ENCODE results near the gene GJC1.

Gene GJC1

DNA sequence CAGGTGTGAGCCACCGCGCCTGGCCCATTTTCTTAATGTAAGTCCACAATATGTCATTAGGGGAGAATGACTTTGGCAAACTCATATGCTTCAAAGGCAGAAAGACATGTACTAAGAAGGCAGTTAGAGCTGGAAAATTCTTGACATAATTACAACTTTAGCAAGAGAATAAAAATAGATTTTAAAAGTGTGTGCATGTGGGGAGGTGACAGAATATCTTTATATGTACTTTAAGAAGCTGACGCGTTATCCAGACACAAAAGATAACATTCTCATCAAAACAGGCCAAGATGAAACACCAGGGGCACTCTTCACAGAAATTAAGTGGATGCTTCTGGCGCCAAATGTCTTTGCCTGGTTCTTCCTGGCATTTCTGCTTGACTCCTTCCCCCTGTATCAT, 28.2 kb downstream of the GJC1 start:
- no peak for DNase-seq (ENCODE audit: low read depth in 2 of 2)

DNA sequence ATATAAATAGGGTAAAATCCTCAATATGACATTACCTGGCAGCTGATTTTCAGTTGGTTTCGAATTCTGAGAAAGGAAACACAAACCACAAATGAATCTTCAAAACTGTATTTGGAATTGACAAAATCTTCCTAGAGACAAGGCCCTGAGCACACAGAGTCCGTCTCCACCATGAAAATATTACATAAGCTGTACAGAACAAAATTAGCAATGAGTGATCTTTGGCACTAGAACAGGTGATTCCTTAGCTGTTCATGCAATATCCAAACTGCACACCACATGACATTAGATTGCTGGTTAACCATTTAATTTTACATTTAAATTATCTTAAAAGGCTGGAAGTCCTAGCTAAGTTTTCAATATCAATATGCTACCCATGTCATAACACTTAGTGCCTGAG, 31.7 kb downstream of the GJC1 start:
- DNase-seq (ENCODE audit: low read depth in 2 of 2): no peak

DNA sequence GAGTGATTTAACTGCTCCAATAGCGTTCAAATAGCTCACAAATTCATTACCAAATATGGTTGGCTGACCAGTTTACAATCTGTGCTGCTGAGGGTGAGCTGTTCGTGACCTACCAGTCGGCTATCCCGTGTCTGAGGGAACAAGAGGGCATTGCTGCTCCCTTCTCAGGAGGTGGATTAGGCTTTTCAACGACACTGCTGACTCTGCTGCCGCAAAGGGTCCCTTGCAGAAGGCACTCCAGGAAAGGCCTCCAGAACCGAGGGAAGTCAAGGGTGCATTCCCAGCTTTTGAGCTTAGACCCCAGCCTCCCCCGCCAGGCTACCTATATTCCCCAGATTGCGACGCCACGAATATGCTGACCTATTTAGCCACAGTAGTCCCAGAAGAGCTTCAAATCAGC, 32.3 kb downstream of the GJC1 start:
- DNase-seq (ENCODE audit: low read depth in 2 of 2): no peak

DNA sequence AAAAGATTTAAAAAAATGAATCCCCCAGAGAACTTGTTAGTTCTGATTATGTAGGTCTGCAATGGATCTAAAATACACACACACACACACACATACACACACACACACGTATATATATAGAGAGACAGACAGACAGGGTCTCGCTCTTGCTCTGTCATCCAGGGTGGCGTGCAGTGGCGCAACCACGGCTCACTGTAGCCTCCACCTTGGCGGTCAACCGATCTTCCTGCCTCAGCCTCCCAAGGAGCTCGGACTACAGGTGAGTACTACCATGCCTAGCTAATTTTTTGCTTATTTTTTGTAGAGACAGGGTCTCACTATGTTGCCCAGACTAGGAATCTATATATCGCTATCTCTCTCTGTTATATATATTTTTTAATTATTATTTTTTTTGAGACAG, 33.4 kb downstream of the GJC1 start:
- no peak for DNase-seq (ENCODE audit: low read depth in 2 of 2)

DNA sequence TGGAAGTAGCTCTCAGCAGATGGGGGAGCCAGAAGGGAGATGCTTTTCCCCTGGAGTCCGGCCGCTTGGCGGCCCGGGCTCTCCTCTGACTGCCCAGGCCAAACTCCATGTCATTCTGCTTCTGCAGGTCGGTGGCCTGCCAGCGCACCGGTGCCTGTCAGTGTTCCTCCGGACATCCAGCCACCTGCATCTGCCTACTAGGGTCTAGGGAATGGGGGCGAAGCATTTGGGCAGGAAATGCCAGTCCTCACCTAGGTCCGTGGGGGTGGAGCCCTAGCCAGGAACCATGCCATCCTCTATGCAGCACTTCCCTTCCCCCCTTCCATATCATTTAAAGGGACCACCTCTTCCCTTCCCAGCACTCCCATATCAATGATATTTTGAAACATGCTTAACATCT, 34.2 kb downstream of the GJC1 start:
- no peak for DNase-seq (ENCODE audit: low read depth in 2 of 2)

DNA sequence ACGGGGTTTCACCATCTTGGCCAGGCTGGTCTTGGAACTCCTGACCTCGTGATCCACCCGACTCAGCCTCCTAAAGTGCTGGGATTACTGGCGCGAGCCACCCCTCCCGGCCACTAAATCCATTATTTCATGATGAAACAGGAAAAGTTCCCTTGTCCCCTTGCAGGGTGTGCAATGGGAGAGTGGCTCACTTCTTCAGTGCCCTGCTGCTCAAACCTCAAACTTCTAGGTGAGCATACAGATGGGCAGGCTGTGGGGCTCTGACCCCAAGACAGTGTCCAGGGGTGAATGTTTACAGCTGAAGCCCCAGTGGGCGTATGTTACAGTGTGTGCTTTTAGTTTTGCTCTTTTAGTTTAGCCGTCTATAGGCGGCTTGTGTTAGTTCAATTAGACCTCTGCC, 34.7 kb downstream of the GJC1 start:
- no peak for DNase-seq (ENCODE audit: low read depth in 2 of 2)

DNA sequence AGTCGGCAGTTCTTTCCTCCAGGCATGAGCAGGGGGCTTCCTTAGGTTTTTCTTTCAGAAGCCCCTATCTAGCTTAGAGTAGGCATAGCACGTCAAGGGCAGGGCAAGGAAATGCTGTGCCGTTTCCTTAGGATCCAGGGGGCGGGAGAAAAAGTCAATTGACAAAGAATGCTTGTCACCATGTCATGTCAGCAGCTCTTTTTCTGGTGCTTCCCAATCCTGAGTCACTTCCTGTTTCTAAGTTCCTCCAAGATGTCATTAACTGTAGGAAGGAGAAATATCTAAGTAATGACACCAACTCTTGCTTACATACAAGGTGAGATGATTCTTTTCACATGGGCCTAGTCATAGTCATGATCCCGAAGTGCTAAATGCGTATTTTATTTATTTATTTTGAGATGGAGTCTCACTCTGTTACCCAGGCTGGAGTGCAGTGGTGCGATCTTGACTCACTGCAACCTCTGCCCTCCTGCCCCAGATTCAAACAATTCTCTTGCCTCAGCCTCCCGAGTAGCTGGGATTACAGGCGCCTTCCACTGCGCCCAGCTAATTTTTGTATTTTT, 35.2 kb downstream of the GJC1 start:
- no peak for DNase-seq (ENCODE audit: low read depth in 2 of 2)

DNA sequence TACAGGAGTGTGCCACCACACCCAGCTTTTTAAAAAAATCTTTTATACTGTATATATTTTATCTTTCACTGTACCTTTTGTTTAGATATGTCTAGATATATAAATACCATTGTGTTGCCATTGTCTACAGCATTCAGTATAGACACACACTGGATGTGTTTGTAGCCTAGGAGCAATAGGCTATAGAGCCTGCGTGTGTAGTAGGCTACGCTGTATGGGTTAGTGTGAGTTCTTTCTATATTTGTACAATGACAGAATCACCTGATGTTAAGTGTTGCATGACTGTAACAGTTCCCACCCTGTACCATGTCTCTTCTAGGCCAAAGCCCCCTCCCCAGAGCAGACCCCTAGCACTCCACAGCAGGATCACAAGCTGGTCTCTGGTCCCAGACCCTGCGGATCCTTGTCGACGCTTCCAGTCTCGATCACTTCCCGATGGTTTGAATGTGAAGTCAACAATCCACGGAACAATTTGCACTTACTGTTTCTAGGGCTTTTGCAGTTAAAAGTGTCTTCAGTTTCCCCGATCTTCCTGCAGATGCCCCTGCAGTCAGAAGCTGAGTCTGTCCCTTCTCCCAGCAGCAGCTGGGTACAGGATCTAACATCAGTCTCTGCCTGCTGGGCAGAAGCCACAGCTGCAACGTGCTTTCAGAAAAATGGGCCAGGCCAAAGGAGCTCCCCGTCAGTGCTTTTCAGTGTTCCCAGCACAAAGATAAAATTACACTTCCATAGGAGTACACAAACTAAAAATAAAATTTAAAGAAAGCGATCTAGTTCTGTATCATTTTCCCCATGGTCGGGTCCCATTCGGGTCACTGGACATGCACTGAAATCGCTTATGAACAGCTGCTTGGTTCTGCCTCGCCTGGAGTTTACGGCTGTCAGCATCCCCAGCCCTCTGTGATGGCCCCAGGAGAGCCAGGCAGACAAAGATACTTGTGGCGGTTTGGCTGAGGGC, 35.9 kb downstream of the GJC1 start:
- no peak for DNase-seq (ENCODE audit: low read depth in 2 of 2)

DNA sequence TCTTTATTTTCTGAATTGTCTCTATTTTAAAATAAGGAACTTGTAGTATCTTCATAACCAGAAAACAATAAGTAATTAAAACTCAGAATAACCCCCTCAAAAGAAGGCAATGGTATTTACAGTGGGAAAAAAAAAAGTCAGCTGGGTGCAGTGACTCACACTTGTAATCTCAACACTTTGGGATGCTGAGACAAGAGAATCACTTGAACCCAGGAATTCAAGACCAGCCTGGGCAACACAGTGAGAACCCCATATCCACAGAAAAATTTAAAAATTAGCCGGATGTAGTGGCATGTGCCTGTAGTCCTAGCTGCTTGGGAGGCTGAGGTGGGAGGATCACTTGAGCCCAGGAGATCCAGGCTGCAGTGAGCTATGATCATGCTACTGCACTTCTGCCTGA, 37.8 kb downstream of the GJC1 start:
- no peak for DNase-seq (ENCODE audit: low read depth in 2 of 2)

DNA sequence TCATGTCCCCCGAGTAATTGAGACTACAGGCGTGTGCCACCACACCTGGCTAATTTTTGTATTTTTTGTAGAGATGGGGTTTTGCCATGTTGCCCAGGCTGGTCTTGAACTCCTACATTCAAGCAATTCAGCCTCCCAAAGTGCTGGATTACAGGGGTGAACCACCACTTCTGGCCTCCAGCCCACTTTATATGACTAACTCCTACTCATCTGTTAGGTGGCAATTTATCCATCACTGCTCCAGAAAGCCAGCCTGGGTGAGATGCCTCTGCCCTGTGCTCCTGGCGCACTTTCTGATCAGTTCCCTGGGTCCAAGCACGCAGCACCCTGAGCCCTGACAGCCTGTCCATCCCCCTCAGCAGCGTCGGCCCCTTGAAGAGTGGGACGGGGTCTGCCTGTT, 41.9 kb downstream of the GJC1 start:
- no peak for DNase-seq (ENCODE audit: low read depth in 2 of 2)

DNA sequence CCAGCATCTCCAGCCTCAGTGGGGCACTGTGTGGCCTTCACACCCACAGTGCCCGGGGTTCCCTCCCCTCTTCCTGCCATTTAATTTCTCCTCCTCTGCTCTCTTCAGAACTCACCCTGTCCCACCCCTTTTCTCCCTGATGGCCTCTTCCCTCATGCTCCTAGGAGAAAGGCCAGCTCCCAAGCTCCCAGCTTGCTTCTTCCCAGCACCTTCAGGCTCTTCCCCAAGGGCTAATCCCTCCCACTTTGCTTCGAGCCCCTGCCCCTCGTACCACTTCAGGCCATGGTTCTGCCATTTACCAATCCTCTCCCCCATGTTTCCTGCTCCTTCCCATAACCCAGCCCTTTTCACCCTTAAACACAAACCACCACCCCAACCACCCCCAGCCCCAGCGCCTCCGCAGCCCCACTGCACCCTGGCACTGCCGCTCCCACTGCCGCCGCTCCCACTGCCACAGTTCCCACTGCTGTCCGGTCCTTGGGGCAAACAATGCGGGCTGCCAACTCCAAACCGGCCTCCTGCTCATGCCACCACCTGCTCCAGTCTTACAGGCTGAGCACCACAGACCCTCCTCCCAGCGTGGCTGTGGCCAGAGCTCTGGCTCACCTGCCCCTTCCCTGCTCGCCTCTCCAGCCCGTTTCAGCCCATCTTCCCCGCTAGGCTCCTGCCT, 42.7 kb downstream of the GJC1 start:
- DNase-seq (ENCODE audit: low read depth in 2 of 2): no peak

DNA sequence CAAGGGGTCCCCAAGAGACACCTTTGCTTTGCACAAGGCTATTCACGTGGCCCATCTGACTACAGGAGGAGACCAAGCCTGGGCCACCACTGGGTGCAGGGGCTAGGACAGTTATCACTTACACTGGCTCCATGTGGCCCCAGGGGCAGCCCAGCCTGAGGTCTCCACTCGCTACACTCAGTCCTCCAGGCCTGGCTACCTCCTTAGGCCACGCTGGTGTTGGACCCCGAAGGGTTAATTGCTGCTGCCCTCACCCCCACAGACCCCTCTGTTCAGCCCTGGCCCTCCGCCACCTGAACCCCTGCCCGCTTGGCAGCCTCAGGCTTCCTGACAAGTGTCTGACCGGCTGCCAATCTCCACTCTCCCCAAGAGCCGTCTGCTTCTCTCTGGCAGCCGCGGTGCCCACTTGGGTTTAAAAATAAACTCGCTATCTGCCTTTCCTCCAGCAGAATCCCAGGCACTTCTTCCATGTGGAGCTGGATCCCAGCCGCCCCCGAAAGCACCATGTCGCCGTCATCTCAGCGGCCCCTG, 43.5 kb downstream of the GJC1 start:
- no peak for DNase-seq (ENCODE audit: low read depth in 2 of 2)

DNA sequence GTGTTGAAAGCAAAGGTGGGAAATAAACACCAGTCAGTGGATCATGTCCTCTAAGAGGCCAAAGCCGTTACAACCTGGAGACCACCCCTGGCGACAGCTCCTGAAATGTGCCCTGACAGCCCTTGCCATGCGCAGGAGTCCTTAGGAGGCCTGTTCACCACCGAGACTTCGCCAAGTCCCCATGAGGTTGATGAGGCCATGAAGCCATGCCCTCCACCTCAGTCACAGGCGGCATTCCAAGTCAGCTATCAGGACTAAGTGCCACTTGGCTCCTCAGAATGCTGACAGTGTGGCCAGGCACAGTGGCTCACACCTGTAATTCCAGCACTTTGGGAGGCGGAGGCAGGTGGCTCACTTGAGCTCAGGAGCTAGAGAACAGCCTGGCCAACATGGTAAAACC, 44.2 kb downstream of the GJC1 start:
- DNase-seq (ENCODE audit: low read depth in 2 of 2): no peak

DNA sequence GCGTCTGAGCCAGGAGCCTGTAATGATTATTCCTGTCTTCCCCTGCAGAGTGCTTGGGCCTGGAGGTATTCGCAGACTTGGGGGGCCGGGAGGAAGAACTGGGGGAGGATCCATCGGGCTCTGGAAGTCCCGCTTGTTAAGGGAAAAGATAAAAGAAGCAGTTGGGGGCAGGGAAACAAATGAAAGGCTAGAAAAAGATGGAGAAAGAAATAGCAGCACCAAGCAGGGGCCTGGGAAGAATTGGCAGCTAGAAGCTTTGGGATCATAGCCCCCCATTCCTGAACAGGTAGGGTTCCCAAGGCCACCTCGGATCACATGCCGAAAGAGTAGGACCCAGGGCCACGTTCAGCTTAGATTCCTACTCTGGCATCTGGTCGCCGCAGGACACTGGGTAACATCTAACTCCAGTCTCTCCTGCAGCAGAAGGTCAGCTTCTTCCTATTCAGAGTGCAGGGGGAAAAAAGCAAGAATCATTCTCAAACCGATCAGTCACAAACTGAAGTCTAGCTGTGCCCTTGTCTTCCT, 47.7 kb downstream of the GJC1 start:
- no peak for DNase-seq (ENCODE audit: low read depth in 2 of 2)

DNA sequence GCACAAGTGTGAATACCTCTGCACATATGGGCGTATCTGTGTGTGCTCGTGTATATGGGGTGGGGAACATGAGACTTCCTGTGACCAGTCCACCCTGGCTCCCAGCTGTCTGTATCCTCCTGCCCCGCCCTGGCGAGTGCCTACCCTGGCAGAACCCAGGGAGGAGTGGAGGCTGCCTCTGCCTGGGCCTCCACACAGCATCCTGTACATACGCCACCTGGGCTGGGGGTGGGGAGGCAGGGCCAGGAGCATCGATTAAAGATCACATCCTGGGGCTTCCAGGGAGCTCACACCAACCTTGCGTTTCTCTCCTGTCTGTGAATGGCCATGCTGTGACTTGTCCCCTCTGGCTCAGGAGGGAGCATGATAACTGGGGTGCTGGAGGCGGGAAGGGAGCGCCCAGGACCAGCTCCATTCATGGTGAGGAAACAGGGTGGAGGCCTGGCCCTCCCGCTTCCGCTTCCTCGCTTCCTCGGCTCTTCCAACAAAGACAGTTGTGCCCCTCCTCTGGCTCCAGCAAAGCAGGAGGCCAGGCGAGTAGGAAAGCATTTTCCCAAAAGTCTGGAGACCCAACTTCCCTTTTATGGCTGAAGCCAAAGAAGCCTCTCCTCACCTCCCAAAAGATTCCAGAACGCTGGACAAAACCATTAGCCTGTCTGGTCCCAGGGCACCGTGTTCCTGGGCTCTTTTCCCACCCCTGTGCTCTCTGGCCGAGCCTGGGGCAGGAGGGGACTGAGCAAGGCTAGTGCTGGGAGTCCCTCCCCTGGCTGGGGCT, 48.3 kb downstream of the GJC1 start:
- no peak for DNase-seq (ENCODE audit: low read depth in 2 of 2)

DNA sequence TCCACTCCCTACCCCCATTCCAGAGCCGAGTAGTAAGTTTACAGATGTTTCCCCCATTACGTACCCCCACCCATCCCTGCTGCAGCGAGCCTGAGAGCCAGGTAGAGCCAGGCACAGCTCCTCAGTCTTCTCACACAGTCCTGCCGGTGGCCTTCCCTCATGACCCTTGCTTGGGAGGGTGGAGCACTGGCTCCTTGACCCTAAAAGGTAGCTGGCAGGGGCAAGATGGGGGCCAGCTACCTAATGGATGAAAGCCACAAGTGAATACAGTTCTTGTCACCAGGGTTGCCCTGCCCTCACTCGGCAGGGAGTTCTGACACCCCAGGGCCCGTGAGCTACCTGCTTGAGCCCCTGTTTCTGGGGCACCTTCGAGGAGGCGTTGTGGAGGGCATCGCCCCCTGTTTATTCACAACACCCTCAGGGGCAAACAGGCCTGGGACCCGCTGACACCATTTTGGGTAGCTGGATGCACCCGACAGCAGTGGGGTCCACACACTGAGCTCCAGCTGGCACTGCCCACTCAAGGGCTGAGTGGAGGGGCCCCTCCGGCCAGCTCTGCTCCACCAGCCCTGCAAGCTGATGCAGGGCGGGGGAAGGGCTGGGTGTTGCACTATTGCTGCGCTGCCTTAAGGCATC, 49.1 kb downstream of the GJC1 start:
- no peak for DNase-seq (ENCODE audit: low read depth in 2 of 2)

DNA sequence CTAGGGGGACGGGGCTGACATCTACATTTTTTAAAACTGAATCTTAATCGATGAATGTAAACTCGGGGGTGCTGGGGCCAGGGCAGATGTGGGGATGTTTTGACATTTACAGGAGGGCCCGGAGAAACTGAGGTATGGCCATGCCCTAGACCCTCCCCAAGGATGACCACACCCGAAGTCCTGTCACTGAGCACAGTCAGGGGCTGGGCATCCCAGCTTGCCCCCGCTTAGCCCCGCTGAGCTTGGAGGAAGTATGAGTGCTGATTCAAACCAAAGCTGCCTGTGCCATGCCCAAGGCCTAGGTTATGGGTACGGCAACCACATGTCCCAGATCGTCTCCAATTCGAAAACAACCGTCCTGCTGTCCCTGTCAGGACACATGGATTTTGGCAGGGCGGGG, 49.9 kb downstream of the GJC1 start:
- DNase-seq (ENCODE audit: low read depth in 2 of 2): no peak

DNA sequence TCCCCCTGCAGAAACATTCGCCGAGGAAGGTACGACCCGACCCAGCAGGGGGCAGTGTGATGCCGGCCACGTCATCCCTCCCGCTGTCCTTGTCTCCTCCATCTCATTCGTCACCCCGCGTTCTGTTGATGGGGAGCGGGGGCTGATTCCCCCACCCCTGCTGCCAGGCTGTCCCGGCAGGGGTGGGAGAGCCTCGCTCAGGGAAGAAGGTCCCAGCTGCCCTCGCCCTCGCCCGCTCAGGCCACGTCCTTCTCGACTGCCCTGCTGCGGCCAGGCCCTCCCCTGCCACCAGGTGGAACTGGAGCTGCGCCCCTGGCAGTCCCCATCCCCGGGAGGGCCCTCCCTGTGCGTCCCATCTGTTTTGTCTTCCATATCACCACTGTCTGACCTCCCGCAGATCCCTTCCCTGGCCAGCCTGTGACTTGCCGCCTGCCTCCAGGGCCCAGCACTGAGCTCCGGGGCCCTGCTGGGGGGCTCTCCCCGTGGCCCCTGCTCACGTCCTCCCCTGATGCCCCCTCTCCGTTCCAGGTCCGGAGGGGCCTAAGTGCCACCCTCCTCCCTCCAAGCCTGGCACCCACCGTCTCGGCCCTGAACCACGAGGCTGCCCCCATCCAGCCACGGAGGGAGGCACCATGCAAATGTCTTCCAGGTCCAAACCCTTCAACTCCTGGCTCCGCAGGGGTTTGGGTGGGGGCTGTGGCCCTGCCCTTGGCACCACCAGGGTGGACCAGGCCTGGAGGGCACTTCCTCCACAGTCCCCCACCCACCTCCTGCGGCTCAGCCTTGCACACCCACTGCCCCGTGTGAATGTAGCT, 50.7 kb downstream of the GJC1 start:
- peak; percentile 79 for DNase-seq (ENCODE audit: low read depth in 2 of 2)

DNA sequence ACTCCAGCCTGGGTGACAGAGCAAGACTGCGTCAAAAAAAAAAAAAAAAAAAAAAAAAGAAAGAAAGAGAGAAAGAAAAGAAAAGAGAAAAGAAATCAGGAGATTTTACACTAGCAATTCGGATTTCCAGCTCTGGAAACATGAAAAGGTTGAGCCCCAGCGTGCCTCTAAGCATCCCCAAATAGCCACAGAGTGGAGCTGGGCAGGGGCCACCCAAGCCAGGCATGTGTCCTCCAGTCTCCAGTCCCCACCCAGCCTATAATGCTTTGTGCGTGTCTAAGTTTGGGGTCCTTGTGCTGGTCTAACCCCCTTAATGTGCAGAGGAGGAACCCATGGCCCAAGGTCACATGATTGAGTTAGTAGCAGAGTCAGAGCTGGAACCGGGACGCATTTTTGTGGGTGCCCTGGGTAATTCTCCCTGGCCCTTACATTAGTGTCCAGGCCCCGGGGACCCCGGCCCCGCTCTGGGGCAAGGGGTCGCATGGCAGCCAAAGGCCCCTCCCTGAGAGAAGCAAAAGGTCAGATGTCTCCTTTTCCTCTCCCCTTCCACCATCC, 51.4 kb downstream of the GJC1 start:
- no peak for DNase-seq (ENCODE audit: low read depth in 2 of 2)

Measured in stimulated activated CD4-positive, alpha-beta T cell treated with anti-CD3 and anti-CD28 coated beads, Interleukin-1b, Interleukin-23, amount 100 ng/mL, for 4 hours (primary cell).